Nephron (organoid): Measurements from ENCODE around the gene PIAS2.
"Not testable (repeated sequence)": the region's sequence is repeated elsewhere in the genome, so short reads cannot be mapped to it uniquely, and the experiment has no call there.

Source experiments
- H3K27ac Mint-ChIP-seq, 3 experiments: 2 replicates each; pipeline ENCODE4 v1.8.0; 2020; ENCODE audit warnings: mixed read lengths in 3 of 3, mild to moderate bottlenecking in 2 of 3, moderate library complexity in 1 of 3
- H3K27me3 Mint-ChIP-seq: 2 replicates; pipeline ENCODE4 v1.8.0; 2021; ENCODE audit warnings: low read depth, mild to moderate bottlenecking, moderate library complexity, mixed read lengths
- H3K36me3 Mint-ChIP-seq: 2 replicates; pipeline ENCODE4 v1.8.0; 2020; ENCODE audit warnings: low read depth, mixed read lengths
- H3K4me1 Mint-ChIP-seq: 2 replicates; pipeline ENCODE4 v1.8.0; 2020; ENCODE audit warnings: mixed read lengths
- H3K4me3 Mint-ChIP-seq, 3 experiments: 2 replicates each; pipeline ENCODE4 v1.8.0; 2020; ENCODE audit warnings: mild to moderate bottlenecking in 3 of 3, mixed read lengths in 3 of 3, moderate library complexity in 2 of 3
- H3K9me3 Mint-ChIP-seq: 2 replicates; pipeline ENCODE4 v1.8.0; 2020; ENCODE audit warnings: mixed read lengths
- CTCF ChIP-seq, 3 experiments: fragments of 200-600 bp; sonication (generic); IDR thresholded peaks; one replicate each; pipeline ENCODE4 v1.5.0; 2021; ENCODE audit warnings: antibody characterized with exemption in 3 of 3; ENCODE audit not compliant: unreplicated experiment in 3 of 3

PIAS2 gene

GRCh38 chr18:46856973-46857372, 60.3 kb downstream of the PIAS2 start:
- Mint-ChIP-seq H3K27ac (no peak overlapping the region), H3K4me1 (peaks cover 19% of the 10 kb centered on the region), H3K36me3 (peaks cover 49% of the 10 kb centered on the region), H3K9me3 (no peaks in the 10 kb centered on the region), H3K27me3 (no peaks in the 10 kb centered on the region), H3K4me3 (no peak overlapping the region)
- TF ChIP-seq CTCF (IDR thresholded peaks at IDR 0.05; ENCODE audit: unreplicated experiment in 3 of 3), result no peak

DNA sequence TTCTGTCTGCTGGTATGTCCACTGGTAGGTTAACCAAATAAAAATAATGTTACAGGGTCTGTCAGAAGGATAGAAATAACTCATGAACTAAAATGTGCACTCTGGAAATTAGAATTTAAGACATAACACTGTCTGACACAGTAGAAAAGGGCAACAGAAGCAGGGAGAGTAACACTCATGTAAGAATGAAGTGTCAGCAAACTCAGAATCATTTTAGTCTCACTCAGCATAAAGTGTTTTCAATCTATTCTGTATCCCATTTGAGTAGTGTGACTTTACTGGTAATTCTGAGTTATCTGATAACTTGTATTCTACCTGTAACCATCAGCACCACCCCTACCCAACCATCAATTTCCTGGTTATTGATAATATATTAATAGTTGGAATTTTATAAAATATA, 68.3 kb downstream of the PIAS2 start:
- H3K27ac Mint-ChIP-seq, result peak overlapping the region in 1 of 3 experiments; percentile 44
- H3K36me3 Mint-ChIP-seq, result peaks cover 11% of the 10 kb centered on the region
- no peaks in the 10 kb centered on the region for H3K27me3 Mint-ChIP-seq
- H3K9me3 Mint-ChIP-seq, result no peaks in the 10 kb centered on the region
- TF ChIP-seq CTCF (IDR thresholded peaks at IDR 0.05; ENCODE audit: unreplicated experiment in 3 of 3), result no peak
- H3K4me3 Mint-ChIP-seq, result no peak overlapping the region
- H3K4me1 Mint-ChIP-seq, result no peaks in the 10 kb centered on the region

GRCh38 chr18:46843372-46843771, 73.9 kb downstream of the PIAS2 start:
- Mint-ChIP-seq H3K4me3 (no peak overlapping the region), H3K27me3 (no peaks in the 10 kb centered on the region), H3K9me3 (no peaks in the 10 kb centered on the region), H3K27ac (no peak overlapping the region), H3K4me1 (no peaks in the 10 kb centered on the region), H3K36me3 (peaks cover 19% of the 10 kb centered on the region)
- TF ChIP-seq CTCF (IDR thresholded peaks at IDR 0.05; ENCODE audit: unreplicated experiment in 3 of 3), result no peak

DNA sequence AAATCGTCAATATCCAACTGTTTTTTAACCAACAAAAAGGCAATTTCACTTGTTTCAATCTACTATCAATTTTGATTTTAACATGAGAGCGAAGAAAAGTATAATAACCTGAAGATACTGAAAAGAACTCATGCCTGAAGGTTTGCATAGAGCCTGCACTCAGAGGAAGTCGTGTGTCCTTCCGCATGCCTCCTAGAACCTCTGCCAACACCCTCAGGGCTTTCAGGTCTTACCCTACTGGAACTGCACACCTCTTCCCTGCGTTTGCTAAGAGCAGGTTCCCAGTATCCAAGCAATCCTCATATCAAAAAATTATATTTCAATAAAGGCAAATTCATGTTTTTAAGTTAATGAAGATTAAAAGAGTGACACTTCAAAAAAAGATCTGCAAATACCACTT, 74.7 kb downstream of the PIAS2 start:
- no peak overlapping the region for H3K27ac Mint-ChIP-seq
- TF ChIP-seq CTCF (IDR thresholded peaks at IDR 0.05; ENCODE audit: unreplicated experiment in 3 of 3), result no peak
- H3K9me3 Mint-ChIP-seq, result no peaks in the 10 kb centered on the region
- H3K36me3 Mint-ChIP-seq, result peaks cover 22% of the 10 kb centered on the region
- H3K4me1 Mint-ChIP-seq, result no peaks in the 10 kb centered on the region
- no peak overlapping the region for H3K4me3 Mint-ChIP-seq
- no peaks in the 10 kb centered on the region for H3K27me3 Mint-ChIP-seq

- Mint-ChIP-seq H3K27ac (no peak overlapping the region), H3K36me3 (peaks cover 54% of the 10 kb centered on the region), H3K27me3 (no peaks in the 10 kb centered on the region), H3K9me3 (no peaks in the 10 kb centered on the region), H3K4me3 (no peak overlapping the region), H3K4me1 (no peaks in the 10 kb centered on the region)
- no peak for TF ChIP-seq CTCF (IDR thresholded peaks at IDR 0.05; ENCODE audit: unreplicated experiment in 3 of 3)
These were observed 83.4 kb downstream of the PIAS2 start for GRCh38 chr18:46833899-46834298.

GRCh38 chr18:46832849-46833248, 84.5 kb downstream of the PIAS2 start:
- Mint-ChIP-seq H3K4me3 (no peak overlapping the region), H3K27me3 (no peaks in the 10 kb centered on the region), H3K4me1 (no peaks in the 10 kb centered on the region), H3K9me3 (no peaks in the 10 kb centered on the region), H3K27ac (no peak overlapping the region), H3K36me3 (peaks cover 55% of the 10 kb centered on the region)
- no peak for TF ChIP-seq CTCF (IDR thresholded peaks at IDR 0.05; ENCODE audit: unreplicated experiment in 3 of 3)

DNA sequence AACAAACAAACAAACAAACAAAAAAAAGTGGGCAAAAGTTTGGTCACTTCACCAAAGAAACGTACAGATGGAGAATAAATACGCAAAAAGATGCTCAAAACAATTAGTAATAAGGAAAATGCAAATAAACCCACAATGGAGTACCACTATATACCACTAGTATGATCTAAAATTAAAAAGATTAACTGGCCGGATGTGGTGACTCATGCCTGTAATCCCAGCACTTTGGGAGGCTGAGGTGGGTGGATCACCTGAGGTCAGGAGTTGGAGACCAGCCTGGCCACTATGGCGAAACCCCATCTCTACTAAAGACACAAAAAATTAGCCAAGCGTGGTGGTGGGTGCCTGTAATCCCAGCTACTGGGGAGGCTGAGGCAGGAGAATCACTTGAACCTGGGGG, 84.9 kb downstream of the PIAS2 start:
- not testable (repeated sequence) for H3K27ac Mint-ChIP-seq, H3K4me1 Mint-ChIP-seq, H3K9me3 Mint-ChIP-seq, H3K4me3 Mint-ChIP-seq, H3K27me3 Mint-ChIP-seq
- peaks cover 56% of the 10 kb centered on the region for H3K36me3 Mint-ChIP-seq
